HG02981 (cell line): ENCODE data around the gene ACOT12.

Experiments
- ATAC-seq: cut with Tn5 transposase; IDR thresholded peaks from one replicate; pipeline ENCODE4 v1.9.1; 2021; ENCODE audit warnings: mild to moderate bottlenecking, moderate library complexity; ENCODE audit not compliant: unreplicated experiment

Gene ACOT12

DNA sequence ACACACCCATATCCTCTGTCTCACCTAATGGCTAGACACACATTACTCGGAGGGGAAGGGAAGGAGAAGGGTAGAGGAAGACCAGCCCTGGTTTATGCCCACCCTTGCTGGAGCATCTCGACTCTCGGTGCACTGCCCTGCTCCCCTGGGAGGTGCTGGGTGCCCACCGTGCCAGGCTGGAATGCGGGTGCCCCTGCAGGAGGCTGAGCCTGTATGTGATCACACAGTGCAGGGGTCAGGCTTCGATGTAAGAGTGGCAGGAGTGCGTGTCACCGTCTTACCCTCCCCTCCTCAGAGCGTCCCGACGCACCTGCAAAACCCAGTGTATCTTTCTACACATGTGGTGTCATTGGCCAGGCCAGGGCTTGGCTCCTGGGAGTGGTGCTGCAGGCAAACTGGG is 7.3 kb upstream of the ACOT12 start:
- ATAC-seq = no peak

DNA sequence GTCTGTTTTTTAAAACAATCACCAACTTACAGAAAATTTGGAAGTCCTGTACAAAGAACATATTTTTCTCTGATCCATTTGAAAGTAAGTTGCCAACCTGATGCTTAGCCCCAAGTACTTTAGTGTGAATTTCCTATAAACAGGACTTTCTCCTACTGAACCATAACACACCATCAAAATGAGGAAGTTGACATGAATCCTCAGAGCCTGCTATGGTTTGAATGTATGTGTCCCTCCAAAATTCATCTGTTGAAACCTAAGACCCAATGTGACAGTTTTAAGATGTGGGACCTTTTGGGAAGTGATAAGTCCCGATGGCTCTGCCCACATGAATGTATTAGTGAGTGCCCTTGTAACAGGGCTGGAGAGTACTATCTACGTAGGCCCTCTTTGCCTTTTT is 6.4 kb upstream of the ACOT12 start:
- no peak for ATAC-seq

DNA sequence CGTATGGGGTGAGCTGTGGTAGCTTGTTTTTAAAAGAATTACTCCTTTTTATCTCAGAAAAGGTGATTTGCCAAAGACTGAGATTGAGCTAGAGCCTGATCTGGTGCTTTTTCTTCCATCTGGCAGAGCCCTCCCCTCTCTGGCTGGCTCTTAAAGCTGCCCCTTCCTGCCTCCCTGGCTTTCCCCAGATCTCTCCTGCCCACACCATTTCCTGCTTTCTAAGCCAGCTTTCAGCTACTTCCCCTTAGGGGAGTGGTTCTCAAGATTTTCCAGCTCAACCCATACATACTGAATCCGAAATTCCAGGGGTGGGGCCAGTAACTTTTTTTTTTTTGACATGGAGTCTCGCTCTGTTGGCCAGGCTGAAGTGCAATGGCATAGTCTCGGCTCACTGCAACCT is 4.8 kb upstream of the ACOT12 start:
- ATAC-seq = no peak

DNA sequence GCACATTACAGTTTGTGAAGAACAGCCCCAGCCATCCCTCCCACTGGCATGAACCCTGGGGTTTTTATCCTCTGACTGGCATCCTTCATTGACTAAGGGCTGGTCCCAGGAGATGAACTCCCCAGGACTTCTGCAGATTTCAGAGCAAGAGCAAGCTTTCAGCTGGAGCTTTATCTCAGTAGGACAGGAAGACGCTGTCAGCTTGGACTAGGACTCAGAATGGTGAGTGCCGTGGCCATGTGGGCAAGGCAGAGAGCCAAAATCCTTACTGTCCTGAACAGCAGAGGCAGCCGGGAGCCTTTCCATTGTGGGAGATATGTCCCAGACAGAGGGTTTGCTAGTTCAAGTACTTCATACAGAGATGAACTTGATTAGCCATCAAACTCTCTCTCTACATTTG is 3.2 kb upstream of the ACOT12 start:
- no peak for ATAC-seq

DNA sequence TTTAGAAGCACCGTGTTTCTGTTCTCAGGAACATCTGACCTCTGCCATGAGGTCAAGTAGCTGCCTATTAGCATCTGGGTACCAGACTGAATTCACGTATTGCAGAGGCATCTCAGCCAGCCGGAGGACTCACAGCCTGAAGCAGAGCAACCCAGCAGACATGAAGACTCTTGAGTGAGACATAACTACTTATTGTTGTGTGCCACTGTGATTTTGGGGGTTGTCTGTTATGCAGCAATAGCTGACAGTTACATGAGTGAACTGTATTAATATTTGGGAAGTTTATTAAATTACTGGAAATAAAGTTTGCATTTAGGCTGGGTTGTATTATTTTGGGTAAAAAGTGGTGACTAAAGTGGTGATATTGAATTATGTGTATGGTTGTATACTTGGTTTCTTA is 1.3 kb upstream of the ACOT12 start:
- ATAC-seq = no peak

DNA sequence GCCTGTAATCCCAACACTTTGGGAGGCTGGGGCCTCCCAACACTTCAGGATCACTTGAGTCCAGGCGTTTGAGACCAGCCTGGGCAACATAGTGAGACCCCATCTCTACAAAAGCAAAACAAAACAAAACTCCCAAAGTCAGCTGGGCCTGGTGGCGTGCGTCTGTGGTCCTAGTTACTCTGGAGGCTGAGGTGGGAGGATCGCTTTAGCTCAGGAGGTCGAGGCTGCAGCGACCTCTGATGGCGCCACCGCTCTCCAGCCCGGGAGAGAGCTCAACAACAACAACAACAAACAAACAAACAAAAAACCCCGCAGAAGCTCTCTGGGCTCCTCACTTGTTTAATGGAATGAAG is 528 bp downstream of the ACOT12 start:
- no peak for ATAC-seq

DNA sequence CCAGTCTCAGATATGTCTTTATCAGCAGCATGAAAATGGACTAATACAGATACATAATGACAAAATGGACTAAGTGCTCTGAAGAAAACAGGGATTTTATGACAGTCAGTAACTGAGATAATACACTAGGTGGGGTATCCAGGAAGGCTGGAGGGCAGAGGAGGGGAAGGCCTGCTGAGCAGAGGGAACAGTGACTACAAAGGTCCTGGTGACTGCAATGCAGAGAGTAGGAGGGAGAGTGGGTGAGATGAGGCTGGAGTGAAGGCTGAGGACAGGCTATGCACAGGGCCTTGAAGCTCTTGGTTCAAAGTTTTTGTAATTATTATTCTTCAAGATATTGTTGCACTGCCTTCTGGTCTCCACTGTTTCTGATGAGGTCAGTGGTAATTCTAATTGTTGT is 4.9 kb downstream of the ACOT12 start:
- no peak for ATAC-seq

DNA sequence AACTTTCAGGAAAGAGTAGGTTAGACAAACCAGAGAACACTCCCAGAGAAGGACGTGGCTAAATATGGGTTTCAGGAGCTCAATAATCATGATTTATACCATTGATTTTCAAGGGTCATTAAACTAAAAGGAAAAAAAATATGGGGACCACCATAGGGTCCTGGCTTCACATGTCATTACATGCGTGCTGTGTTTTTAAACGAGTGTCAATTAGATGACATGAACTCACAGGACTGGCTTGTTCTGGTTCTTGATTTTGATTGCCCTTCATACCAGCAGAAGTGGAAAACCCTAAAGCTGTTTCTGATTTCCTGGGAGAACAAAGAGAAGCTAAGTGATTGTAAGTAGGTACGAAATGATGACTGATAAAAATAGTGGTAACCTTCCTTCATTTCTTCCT is 5.8 kb downstream of the ACOT12 start:
- no peak for ATAC-seq

DNA sequence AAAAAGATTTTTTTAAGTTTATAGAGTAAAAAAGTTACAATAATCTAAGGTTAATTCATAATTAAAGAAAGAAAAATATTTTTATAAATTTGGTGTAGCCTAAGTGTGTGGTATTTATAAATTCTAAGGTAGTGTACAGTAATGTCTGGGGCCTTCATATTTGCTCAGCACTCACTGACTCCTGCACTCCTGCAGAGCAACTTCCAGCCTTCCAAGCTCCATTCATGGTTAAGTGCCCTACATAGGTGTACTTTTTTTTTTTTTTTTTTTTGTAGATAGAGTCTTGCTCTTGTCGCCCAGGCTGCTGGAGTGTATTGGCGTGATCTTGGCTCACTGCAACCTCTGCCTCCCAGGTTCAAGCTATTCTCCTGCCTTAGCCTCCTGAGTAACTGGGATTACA is 10.1 kb downstream of the ACOT12 start:
- no peak for ATAC-seq

DNA sequence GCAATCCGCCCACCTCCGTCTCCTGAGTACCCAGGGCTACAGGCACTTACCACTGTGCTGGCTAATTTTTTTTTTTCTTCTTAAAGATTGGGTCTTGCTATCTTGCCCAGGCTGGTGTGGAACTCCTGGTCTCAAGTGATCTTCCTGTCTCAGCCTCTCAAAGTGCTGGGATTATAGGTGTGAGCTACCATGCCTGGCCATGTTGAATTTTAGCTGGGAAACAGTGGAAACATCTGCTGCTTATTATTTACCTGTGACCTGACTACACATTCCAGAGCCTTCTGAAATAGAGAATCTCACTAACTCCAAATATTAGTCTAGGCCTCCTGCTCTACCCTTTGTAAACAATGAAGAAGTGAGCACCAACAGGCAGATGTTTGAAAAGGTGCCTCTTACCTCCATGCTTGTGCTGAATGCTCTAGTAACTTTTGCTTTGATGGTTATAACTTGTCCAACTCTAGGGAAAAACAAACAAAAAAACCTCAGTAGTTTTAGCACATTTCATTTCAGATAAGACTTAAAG is 22.5 kb downstream of the ACOT12 start:
- no peak for ATAC-seq

DNA sequence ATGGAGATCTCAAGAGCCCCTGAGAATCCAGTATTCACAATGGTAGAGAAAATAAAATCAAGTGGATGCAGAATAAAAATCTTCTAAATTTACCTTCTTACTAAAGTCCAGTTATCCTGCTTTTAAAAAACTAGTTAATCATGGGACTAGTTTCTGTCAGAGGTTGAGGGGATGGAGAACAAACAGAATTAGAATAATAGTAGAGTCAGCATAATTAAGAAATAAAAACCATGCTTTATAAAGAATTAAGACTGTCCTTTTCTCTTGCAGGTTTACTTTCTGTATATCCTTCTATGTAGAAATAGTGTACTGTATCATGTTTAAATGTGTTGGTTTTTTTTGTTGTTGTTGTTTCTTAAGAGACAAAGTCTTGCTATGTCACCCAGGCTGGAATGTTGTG is 23.0 kb downstream of the ACOT12 start:
- no peak for ATAC-seq

DNA sequence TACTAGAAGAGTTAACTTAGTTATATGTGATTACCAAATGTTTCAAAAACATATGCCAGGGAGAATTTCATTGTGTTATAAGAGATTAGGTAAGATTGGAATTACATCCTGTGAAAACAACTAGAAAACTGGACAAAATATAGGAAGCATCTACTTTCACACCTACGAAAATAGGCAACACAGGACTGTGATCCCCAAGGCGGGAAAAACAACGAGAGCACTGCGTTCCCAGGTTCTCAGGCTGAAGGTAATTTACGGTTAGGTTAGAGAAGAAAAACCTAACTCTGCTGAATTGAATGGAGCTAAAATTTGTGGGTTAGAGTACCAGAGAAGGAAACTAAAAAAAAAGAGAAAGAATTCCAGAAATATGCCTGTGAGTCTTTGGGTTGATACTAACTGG is 28.4 kb downstream of the ACOT12 start:
- no peak for ATAC-seq

DNA sequence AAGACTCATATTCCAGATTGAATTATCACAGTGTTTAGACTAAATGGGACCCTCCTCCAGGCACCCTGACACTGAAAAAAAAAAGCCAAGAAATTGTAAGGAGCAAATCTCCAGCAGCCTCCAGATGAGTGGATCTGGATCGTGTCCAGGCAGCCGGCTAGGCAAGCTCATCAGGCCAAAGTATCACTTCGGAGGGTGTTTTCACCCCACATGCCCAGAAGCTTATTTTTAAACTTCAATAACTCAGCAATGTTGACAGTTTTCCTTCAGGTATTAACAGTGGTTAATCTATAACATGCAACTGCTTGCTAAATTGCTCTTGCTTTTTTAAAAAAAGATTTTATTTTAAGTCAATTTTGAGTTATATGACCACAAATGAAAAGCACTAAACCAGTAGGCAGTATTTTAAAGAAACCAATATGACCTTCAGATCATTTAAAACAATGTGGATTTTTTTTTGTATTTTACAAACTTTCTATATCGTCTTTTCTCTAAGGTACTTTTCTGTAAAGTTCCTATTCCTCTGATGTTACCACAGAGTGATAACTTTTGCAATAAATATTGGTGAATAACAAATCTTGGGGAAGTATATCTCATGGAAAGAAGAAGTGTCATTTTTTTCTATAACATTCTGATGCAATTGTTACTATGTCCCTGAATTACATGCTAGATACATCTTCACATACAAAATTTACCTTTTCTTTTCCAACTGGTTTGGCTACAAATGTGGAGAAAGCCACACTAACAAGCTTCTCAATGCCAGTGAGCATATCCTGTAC is 30.7 kb downstream of the ACOT12 start:
- ATAC-seq = no peak

DNA sequence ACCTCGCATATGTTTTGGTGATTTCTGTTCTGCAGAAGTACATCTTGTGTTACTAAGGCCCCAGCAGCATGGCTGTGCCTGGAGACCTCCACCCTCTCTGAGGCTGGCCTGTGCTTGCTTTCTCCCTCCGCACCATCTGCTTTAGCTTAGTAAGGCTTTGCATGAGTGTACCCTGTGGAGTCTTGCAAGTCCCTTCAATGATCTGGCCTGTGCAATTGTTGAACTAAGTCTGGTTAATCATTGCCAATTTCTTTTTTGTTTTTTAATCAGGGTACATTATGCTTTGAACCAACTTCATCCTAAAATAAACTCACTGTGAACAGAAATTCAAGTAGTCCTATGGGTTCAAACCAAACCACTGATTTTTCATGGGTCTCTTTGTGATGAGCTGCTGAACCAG is 32.3 kb downstream of the ACOT12 start:
- ATAC-seq = no peak

DNA sequence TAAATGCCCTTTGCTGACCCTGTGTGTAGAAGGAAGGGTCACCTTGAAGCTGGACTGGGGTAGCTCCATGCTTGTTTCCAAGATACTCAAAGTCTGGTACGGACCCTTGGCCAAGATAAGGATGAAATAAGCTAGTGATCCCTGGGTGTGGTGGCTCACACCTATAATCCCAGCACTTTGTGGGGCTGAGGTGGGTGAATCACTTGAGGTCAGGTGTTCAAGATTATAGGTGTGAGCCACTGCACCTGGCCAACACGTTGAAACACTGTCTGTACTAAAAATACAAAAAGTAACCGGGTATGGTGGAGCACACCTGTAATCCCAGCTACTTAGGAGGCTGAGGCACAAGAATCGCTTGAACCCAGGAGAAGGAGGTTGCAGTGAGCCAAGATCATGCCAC is 33.3 kb downstream of the ACOT12 start:
- ATAC-seq = no peak

DNA sequence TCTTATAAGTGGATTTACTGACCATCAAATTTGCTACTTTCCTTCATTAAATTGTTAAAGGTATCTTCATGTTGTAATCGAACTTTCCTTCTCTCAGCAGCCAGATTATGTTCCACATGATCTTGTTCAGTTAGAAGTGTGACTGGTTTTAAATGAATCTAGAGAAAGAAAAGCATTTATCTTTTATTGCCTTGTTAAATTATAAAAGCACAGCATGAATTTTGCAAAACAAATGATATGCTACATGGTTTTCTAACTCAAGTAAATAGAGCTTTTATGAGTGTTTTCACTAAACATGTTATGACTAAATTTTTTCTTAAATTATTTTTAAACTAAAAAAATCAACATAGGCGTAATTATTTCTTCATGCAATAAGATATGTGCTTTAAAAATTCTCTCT is 34.1 kb downstream of the ACOT12 start:
- ATAC-seq = no peak

DNA sequence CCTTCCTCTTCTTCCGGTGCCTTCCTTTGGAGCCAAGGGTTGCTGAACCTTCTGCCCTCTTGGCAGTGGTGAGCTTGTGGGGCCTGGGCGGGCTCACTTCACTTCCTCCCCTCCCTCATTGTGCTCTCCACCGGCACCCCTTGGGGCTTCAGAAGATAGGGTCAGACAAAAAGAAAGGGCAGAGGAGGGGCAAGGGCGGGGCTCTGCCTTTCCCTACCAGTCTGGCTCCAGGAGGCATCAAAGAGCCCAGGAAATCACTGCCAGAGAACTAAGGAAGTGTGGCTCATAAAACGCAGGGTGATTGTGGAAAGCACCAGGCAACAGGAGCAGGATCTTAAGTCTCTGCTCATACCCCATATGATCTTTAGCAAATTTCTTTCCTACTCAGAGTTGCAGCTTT is 34.8 kb downstream of the ACOT12 start:
- ATAC-seq = no peak

DNA sequence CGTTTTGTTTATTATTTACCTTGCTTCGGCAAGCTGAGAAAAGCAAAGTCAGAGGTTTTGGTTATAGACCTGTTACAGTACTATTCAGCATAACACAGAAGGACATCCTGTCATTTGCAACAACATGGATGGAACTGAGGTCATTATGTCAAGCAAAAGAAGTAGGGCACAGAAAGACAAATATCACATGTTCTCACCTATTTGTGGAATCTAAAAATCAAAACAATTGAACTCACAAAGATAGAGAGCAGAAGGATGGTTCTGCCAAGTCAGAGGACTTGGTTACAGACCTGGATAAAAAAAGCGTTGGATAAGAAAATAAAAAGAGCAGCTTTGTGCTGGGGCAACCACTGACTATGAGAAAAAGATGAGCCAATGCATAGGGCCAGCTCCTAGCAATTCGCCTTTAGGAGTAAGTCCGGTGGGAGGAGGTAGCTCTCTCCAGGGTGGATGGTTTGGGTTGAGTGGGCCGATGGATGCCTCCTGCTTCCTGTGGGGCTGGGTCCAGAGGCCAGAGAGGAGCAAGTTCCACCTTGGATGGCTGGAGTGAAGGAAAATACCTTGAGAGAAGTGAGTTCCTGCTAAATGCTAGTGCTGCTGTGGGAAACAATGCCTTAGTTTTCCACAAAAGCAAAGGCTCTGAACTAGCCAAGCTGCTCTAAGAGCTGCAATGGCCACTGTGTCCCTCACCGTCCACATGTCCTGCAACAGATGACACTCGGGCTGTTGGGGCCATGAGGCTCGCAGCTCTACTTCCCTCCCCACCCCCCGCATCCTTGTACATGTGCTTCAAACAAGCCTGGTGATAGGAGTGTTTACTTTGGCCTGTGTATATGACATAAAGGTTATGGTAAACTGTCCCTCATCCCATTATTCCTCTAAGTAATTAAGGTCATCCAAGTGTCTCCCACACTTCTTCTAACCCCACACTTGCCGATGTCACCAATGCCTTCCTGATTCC is 38.4 kb downstream of the ACOT12 start:
- ATAC-seq = no peak

DNA sequence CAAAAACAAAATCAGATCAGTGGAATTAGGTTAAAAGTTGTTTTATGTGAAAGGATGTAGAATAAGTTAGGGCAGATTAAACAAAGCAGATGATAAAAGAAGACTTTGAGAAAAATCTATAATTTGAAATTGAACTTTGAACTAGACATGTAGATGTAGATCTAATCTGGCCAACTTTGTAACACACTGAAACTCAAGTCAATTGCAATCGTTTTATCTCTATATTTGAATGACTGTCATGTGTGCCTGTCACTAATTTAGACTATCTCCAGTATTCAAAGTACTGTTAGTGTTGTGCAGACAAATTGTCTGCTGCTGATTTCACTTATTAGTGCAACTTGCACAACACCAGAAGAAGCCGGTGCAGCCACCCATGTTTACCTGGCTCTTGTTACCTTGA is 39.8 kb downstream of the ACOT12 start:
- ATAC-seq = no peak

DNA sequence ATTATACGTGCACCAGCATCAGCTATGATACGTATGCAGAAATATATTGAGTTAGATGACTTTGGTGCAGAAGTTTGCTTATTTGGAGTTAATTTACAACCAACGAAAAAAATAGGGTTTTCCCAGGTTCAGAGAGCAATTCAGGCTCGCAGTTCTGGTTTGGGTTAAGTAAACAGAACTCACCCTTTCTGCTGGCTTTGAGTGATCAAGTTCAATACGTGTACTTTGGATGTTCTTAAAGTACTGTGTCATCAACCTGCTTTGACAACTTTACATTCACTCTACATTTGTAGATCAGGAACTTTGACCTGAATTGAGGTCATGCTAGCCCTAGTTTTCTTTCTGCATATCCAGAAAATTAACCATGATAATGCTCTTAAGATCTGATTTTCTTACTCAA is 40.7 kb downstream of the ACOT12 start:
- no peak for ATAC-seq

DNA sequence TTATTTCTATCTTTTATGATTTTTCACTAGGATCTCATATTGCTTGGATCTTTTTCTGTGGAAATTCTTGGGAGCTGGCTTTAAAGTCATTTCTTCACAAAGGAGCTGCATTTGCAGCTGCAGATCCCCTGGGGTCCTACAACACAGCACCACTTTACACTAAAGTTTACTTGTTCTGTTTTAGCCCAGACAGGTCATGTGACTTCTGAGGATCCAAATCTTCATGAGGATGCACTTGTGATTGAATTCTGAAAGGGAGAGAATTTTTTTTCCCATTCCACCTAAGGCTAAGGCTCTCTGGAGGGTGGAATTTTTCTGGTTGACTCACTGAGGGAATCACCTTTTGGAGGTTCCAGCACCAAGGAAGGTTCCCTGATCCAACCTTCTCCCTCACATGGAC is 43.4 kb downstream of the ACOT12 start:
- no peak for ATAC-seq

DNA sequence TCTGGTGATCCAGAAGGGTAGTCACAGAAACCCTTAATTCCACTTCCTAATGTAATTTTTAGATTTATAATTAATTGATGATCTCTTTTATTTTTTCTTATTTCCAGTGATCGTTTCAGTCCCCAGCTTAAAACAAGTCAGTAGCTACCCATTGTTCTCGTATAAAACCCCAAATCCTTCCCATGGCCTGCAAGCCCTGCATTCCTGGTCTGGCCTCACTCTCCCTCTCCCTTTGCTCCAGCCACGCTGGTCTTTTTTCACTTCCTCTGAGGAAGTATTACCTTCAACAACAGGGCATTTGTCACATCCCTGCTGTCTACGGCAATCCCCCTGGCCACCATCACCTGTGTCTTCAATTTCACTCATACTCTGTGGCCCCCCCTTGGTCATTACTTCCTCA is 44.8 kb downstream of the ACOT12 start:
- ATAC-seq = no peak
